OCI-LY1 (cell line): ENCODE results near the gene SV2C.

ENCODE experiments used
- H2AFZ ChIP-seq: fragments of 200-600 bp; sonication (generic), shearing (Covaris generic); 2 replicates; pipeline ENCODE4 v1.6.0; 2014; ENCODE audit warnings: antibody characterized with exemption, mild to moderate bottlenecking, low read length
- H3F3A ChIP-seq: fragments of 200-600 bp; sonication (generic), shearing (Covaris generic); 2 replicates; pipeline ENCODE4 v1.6.0; 2014; ENCODE audit warnings: mild to moderate bottlenecking, antibody characterized with exemption, low read length, moderate library complexity; ENCODE audit not compliant: insufficient read depth
- H3K27ac ChIP-seq: fragments of 200-600 bp; sonication (generic); 2 replicates; pipeline ENCODE4 v1.5.1; 2014; ENCODE audit warnings: low read length, mixed run types, mild to moderate bottlenecking, low read depth; ENCODE audit not compliant: poor library complexity, severe bottlenecking
- H3K27me3 ChIP-seq: fragments of 200-600 bp; sonication (generic); 2 replicates; pipeline ENCODE4 v1.6.0; 2014; ENCODE audit warnings: antibody characterized with exemption, mild to moderate bottlenecking, low read length, moderate library complexity; ENCODE audit not compliant: insufficient read depth
- H3K36me3 ChIP-seq: fragments of 200-600 bp; sonication (generic); 2 replicates; pipeline ENCODE4 v1.6.1; 2014; ENCODE audit warnings: mild to moderate bottlenecking, antibody characterized with exemption, low read length, moderate library complexity, mixed read lengths; ENCODE audit not compliant: insufficient read depth
- H3K4me1 ChIP-seq: fragments of 200-600 bp; sonication (generic); 2 replicates; pipeline ENCODE4 v1.5.1; 2014; ENCODE audit warnings: mild to moderate bottlenecking, low read length, moderate library complexity; ENCODE audit not compliant: insufficient read depth, severe bottlenecking
- H3K4me2 ChIP-seq: fragments of 200-600 bp; sonication (generic), shearing (Covaris generic); 2 replicates; pipeline ENCODE4 v1.6.1; 2014; ENCODE audit warnings: low read length
- H3K4me3 ChIP-seq: fragments of 200-600 bp; sonication (generic); 2 replicates; pipeline ENCODE4 v1.5.1; 2014; ENCODE audit warnings: low read length, low read depth, mild to moderate bottlenecking, mixed read lengths; ENCODE audit not compliant: poor library complexity, severe bottlenecking
- H3K79me2 ChIP-seq: fragments of 200-600 bp; shearing (Covaris generic); 2 replicates; pipeline ENCODE4 v1.6.1; 2016; ENCODE audit warnings: mixed run types, low read length, mixed read lengths; ENCODE audit not compliant: insufficient read depth
- H3K9ac ChIP-seq: fragments of 200-600 bp; sonication (generic), shearing (Covaris generic); 2 replicates; pipeline ENCODE4 v1.6.1; 2014; ENCODE audit warnings: mild to moderate bottlenecking, low read length, mixed read lengths
- H3K9me2 ChIP-seq: fragments of 200-600 bp; sonication (generic), shearing (Covaris generic); 2 replicates; pipeline ENCODE4 v1.6.1; 2014; ENCODE audit warnings: low read depth, mild to moderate bottlenecking, low read length, mixed read lengths
- H3K9me3 ChIP-seq: fragments of 200-600 bp; shearing (Covaris generic); 2 replicates; pipeline ENCODE4 v1.6.1; 2014; ENCODE audit warnings: low read length, mixed read lengths
- H4K20me1 ChIP-seq: fragments of 200-600 bp; sonication (generic), shearing (Covaris generic); 2 replicates; pipeline ENCODE4 v1.6.0; 2016; ENCODE audit warnings: mild to moderate bottlenecking, low read length; ENCODE audit not compliant: insufficient read depth
- CTCF ChIP-seq: fragments of 200-600 bp; sonication (generic), shearing (Covaris generic); IDR thresholded peaks from 2 replicates; pipeline ENCODE4 v1.5.1; 2017; ENCODE audit warnings: mild to moderate bottlenecking, antibody characterized with exemption, low read length, moderate library complexity, mixed read lengths
- EZH2 ChIP-seq: fragments of 200-600 bp; sonication (generic), shearing (Covaris generic); IDR thresholded peaks from 2 replicates; pipeline ENCODE4 v1.8.0; 2017; ENCODE audit warnings: borderline replicate concordance, mixed run types, mild to moderate bottlenecking, antibody characterized with exemption, low read length, moderate library complexity, mixed read lengths

Gene SV2C

GRCh38 chr5:76113103-76113502 is 29.9 kb downstream of the SV2C start:
- Histone ChIP-seq H2AFZ (no peak overlapping the region), H3K4me3 (no peak overlapping the region), H3K9me3 (no peaks in the 10 kb centered on the region), H3K4me1 (no peaks in the 10 kb centered on the region), H3K9me2 (no peaks in the 10 kb centered on the region), H4K20me1 (no peaks in the 10 kb centered on the region), H3K27ac (no peak overlapping the region), H3K4me2 (no peak overlapping the region), H3K36me3 (no peaks in the 10 kb centered on the region), H3F3A (no peaks in the 10 kb centered on the region), H3K27me3 (no peaks in the 10 kb centered on the region), H3K79me2 (no peaks in the 10 kb centered on the region), H3K9ac (no peak overlapping the region)
- TF ChIP-seq CTCF (no peak), EZH2 (no peak)

DNA sequence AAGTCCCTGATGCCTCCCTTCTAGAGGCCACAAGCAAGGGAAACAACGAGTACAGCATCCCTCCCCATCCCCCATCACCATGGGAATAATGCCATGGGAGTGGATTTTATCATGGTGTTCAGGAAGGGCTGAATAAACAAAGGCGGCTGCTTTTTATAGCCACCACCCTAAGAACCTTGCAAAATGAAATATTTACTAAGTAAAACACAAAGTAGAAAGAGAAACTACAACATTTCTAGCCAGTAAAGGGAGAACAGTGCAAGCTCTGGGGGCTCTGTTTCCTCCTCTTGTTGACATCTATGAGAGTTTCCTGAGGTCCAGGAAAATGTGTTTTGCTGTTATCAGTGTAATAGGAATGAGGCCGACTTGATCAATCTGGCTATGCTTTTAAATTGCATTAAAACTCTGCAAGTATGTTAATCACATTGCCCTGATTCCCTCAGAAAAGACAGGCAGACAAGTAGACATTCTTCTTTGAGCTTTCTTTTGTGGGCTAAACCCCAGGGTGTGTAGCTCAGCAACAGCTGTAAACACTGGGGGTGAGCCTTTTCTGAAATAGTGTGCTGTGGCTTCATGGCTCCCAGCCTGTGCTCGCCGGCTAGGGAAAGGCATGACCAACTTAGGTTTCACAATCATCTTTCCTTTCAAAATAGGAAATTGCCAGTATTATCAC is 31.1 kb downstream of the SV2C start:
- Histone ChIP-seq H3K4me2 (no peak overlapping the region), H3K4me3 (no peak overlapping the region)
- TF ChIP-seq CTCF (no peak), EZH2 (no peak)

GRCh38 chr5:76125346-76125745 is 42.2 kb downstream of the SV2C start:
- no peaks in the 10 kb centered on the region for H3K9me2 ChIP-seq
- no peaks in the 10 kb centered on the region for H4K20me1 ChIP-seq
- no peaks in the 10 kb centered on the region for H3K9me3 ChIP-seq
- no peaks in the 10 kb centered on the region for H3K79me2 ChIP-seq
- H3K27me3 ChIP-seq, result no peaks in the 10 kb centered on the region
- no peak overlapping the region for H3K4me3 ChIP-seq
- H3K4me2 ChIP-seq, result no peak overlapping the region
- no peak overlapping the region for H3K9ac ChIP-seq
- no peaks in the 10 kb centered on the region for H3K4me1 ChIP-seq
- H2AFZ ChIP-seq, result no peak overlapping the region
- TF ChIP-seq EZH2 (no peak), CTCF (no peak)
- no peaks in the 10 kb centered on the region for H3F3A ChIP-seq
- no peak overlapping the region for H3K27ac ChIP-seq
- H3K36me3 ChIP-seq, result no peaks in the 10 kb centered on the region

More for the DNA sequence above, 31.1 kb downstream of the SV2C start:
- Histone ChIP-seq H3K9ac (no peak overlapping the region), H3K9me2 (no peaks in the 10 kb centered on the region), H3K79me2 (no peaks in the 10 kb centered on the region), H3K4me1 (no peaks in the 10 kb centered on the region), H4K20me1 (no peaks in the 10 kb centered on the region), H3K9me3 (no peaks in the 10 kb centered on the region), H3K27me3 (no peaks in the 10 kb centered on the region), H3K36me3 (no peaks in the 10 kb centered on the region), H2AFZ (no peak overlapping the region), H3F3A (no peaks in the 10 kb centered on the region), H3K27ac (no peak overlapping the region)
